DMS53 treated with DMSO at 0.1 percent for 48 hours (cell line): ENCODE results near the gene DTX3.
A peak's percentile ranks its signal among the peaks of the same experiment; 100 is the strongest.
"Not testable (repeated sequence)": the region's sequence is repeated elsewhere in the genome, so short reads cannot be mapped to it uniquely, and the experiment has no call there.

ENCODE experiments used
- DNase-seq: peaks from one replicate; lab custom pipeline; 2025; ENCODE audit not compliant: unreplicated experiment; lab: John Stamatoyannopoulos, UW

The DTX3 gene

GRCh38 chr12:57631566-57632072, 27.0 kb downstream of the DTX3 start:
- DNase-seq, result no peak

GRCh38 chr12:57632073-57632957, 27.7 kb downstream of the DTX3 start:
- DNase-seq, result no peak

- peak; percentile 55 for DNase-seq
These were observed 28.6 kb downstream of the DTX3 start, which contains the start of gene B4GALNT1 for GRCh38 chr12:57632958-57633840. B4GALNT1 (minus strand) TSS chr12:57633201; CDS start chr12:57632132, 1,069 bp downstream.

GRCh38 chr12:57636731-57637130, 32.1 kb downstream of the DTX3 start:
- DNase-seq, result not testable (repeated sequence)

- no peak for DNase-seq
These were observed 32.7 kb downstream of the DTX3 start for GRCh38 chr12:57637364-57637763.

GRCh38 chr12:57638096-57638495, 33.5 kb downstream of the DTX3 start:
- DNase-seq, result no peak

- DNase-seq, result no peak
These were observed 35.8 kb downstream of the DTX3 start for GRCh38 chr12:57640175-57641042.

GRCh38 chr12:57641699-57642442, 37.2 kb downstream of the DTX3 start:
- no peak for DNase-seq

GRCh38 chr12:57645990-57646658, 41.5 kb downstream of the DTX3 start:
- DNase-seq, result not testable (repeated sequence)

- DNase-seq, result not testable (repeated sequence)
These were observed 42.0 kb downstream of the DTX3 start for GRCh38 chr12:57646659-57647049.

GRCh38 chr12:57654042-57654441, 49.4 kb downstream of the DTX3 start:
- DNase-seq, result no peak

- no peak for DNase-seq
These were observed 51.1 kb downstream of the DTX3 start for GRCh38 chr12:57655541-57656240.

GRCh38 chr12:57656408-57656807, 51.8 kb downstream of the DTX3 start:
- not testable (repeated sequence) for DNase-seq

GRCh38 chr12:57657744-57658143, 53.1 kb downstream of the DTX3 start:
- DNase-seq, result no peak

- no peak for DNase-seq
These were observed 54.3 kb downstream of the DTX3 start for GRCh38 chr12:57658890-57659289.
